Neural crest cell (in vitro differentiated cells): ENCODE results near the gene FOXB1. TPM values are rescaled to one million over a fixed set of nuclear protein-coding genes. Genes with fewer than 3 reads are reported as not detected.
A peak's percentile ranks its signal among the peaks of the same experiment; 100 is the strongest.

Source experiments
- DNase-seq: peaks from one replicate; pipeline ENCODE4 v3.0.0; 2021; ENCODE audit warnings: low read depth, mixed read lengths, low spot score
- H3K27ac Mint-ChIP-seq: one replicate; pipeline ENCODE4 v1.8.0; 2021; ENCODE audit warnings: mild to moderate bottlenecking, mixed read lengths; ENCODE audit not compliant: unreplicated experiment
- H3K27me3 Mint-ChIP-seq: 2 replicates; pipeline ENCODE4 v1.8.0; 2021; ENCODE audit warnings: low read depth, mild to moderate bottlenecking, mixed read lengths
- H3K36me3 Mint-ChIP-seq: 2 replicates; pipeline ENCODE4 v1.8.0; 2021; ENCODE audit warnings: low read depth, mild to moderate bottlenecking, mixed read lengths
- H3K4me1 Mint-ChIP-seq: 2 replicates; pipeline ENCODE4 v1.8.0; 2021; ENCODE audit warnings: mixed read lengths
- H3K4me3 Mint-ChIP-seq: one replicate; pipeline ENCODE4 v1.8.0; 2021; ENCODE audit warnings: mild to moderate bottlenecking, mixed read lengths
- H3K9me3 Mint-ChIP-seq: 2 replicates; pipeline ENCODE4 v1.8.0; 2021; ENCODE audit warnings: mixed read lengths
- CTCF ChIP-seq: fragments of 200-600 bp; sonication (generic); conservative IDR thresholded peaks from 2 replicates; pipeline ENCODE4 v1.5.0; 2021; ENCODE audit warnings: antibody characterized with exemption, mild to moderate bottlenecking
- total RNA-seq: library from RNA; stranded (reverse); gene quantifications from 2 replicates; pipeline ENCODE4 v1.2.1, GENCODE V29; 2021

Gene FOXB1
- total RNA-seq, 1 donor from 2014 or later, result 6.1 TPM

DNA sequence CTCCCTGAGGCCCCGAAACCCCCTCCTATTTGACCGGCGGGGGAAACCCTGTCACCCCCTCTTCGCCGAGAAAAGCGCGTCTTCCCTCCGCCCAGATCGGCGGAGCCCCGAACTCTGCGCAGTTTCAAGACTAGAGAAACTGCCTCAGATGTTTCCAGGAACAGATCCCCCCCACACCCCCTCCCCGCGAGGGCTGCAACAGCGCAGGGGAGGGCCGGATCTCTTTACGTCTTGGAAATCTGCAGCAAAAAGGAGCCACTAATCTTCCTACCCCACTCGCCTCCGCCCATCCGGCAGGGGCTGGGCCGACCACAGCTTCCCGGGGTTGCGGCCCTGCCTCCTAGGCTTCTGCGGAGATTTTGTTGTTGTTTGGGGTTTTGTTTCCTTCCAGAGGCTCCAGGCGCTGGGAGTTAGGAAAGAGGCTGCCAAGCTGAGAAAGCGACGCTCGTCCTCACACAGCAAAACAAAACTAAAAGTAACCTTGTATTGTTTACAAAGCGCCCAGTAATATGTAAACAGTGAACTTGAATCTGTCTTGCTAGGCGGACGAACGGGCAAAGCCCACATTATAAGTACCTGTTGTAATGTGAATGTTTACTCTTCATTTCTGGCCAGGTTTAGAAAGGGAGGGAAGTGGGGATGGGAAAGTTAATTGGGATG lies 2.2 kb downstream of the FOXB1 start:
- DNase-seq, result no peak
- TF ChIP-seq CTCF, result no peak
- Mint-ChIP-seq H3K4me1 (peaks cover 84% of the 10 kb centered on the region), H3K9me3 (no peaks in the 10 kb centered on the region), H3K27me3 (peaks cover 97% of the 10 kb centered on the region), H3K27ac (peak overlapping the region; percentile 65), H3K4me3 (peak overlapping the region; percentile 97), H3K36me3 (no peaks in the 10 kb centered on the region)

- Mint-ChIP-seq H3K27me3 (peaks cover 97% of the 10 kb centered on the region), H3K4me1 (peaks cover 84% of the 10 kb centered on the region)
Measured at GRCh38 chr15:60006873-60007272, 2.8 kb downstream of the FOXB1 start.

DNA sequence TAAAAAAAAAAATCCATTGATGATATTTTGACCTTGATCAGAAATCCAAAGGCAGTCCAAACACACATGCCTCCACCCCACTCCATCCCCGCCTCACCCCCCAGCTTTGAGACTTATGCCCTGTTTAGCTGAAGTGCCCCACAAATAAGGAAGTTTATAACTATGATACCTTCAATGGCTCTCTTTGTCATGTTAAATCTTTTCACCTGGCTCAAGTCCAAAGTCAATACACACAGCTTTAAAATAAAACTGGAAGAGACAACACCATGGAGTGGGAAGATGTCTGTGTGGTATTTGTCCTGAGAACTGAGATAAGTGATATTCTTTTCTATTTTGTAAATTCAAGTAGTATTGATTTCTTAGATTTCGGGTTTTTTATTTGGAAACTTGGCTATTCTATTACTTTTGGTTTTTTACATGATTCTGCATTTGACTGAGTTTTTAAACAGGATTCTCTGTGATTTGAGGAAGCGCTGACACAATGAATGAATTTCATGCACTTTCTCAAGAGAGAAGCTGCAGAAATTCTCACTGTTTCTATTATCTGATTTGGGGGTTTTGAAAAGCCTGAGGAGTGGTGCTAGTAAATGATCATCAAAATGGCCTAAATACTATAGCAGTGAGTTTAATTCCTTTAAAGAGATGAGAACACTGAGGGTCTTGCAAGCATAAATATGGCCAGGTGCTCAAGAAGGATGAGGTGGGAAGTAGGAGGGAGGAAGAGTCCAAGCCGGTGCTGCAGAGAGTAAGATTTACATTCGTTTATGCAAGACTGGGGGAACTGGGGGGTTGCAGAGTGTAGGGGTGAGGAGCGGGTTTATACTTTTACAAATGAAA lies 5.2 kb downstream of the FOXB1 start:
- no peaks in the 10 kb centered on the region for H3K9me3 Mint-ChIP-seq
- H3K27ac Mint-ChIP-seq, result peak overlapping the region; percentile 7
- H3K36me3 Mint-ChIP-seq, result no peaks in the 10 kb centered on the region
- no peak for DNase-seq
- no peak for TF ChIP-seq CTCF
- H3K4me1 Mint-ChIP-seq, result peaks cover 75% of the 10 kb centered on the region
- peak overlapping the region; percentile 68 for H3K4me3 Mint-ChIP-seq
- H3K27me3 Mint-ChIP-seq, result peaks cover 93% of the 10 kb centered on the region

More at GRCh38 chr15:60006873-60007272, 2.8 kb downstream of the FOXB1 start:
- no peak for DNase-seq
- no peaks in the 10 kb centered on the region for H3K9me3 Mint-ChIP-seq
- H3K27ac Mint-ChIP-seq, result no peak overlapping the region
- H3K4me3 Mint-ChIP-seq, result peak overlapping the region; percentile 97
- no peak for TF ChIP-seq CTCF
- no peaks in the 10 kb centered on the region for H3K36me3 Mint-ChIP-seq

DNA sequence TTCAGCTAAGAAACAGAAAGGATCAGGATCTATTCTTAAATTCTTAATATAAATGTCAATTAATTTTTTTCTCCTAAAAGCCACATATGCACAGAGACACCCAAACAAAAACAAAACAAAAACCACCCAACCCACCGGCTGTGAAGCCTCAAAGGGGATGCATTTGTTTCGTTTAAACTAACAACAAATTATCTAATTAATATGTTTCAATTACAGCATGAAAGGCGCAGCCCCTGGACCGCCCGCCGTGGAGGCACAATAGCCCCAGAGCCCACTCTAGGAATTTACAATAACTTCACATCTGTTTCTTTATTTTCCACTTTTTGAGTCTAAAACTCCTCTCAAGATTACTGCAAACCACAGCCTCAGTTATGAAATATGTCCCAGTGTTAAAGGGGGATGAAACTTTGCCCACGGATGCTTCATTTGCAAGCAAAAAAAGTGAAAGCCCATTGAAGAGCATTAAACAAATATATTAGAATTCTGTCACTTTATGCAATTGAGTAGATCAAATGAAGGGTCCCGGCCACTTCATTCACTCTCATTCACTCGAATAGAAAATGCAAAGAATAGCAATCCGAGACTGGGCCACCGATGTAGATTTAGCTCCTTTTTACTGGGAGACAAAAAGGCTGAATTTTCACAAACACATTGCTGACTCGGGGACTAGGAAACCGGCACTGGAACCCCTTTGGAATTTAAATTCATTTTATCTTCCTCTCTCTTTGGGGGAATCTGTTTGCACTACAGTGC lies 6.0 kb downstream of the FOXB1 start:
- Mint-ChIP-seq H3K27ac (peak overlapping the region; percentile 23), H3K36me3 (no peaks in the 10 kb centered on the region), H3K4me3 (peak overlapping the region; percentile 68), H3K9me3 (peaks cover under 1% of the 10 kb centered on the region), H3K27me3 (peaks cover 87% of the 10 kb centered on the region), H3K4me1 (peaks cover 70% of the 10 kb centered on the region)
- TF ChIP-seq CTCF, result no peak
- no peak for DNase-seq

DNA sequence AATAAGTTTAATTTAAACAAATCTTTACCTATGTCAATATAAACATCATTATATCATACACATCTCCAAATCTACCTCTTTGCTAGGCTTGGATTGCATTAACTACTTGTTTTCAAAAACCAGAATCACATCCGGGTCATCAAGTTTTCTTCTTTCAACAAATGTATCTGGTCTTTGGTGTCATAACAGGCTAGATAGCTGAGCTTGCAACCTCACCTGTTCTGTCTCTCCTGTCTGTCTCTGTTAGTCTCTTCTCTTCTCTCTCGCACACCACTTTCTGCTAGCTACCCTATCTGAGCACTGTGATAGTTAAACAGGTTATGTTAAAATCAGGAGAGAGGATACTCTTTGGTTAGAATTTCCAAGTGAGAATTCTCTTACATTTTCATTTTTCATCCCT lies 6.7 kb downstream of the FOXB1 start:
- H3K4me3 Mint-ChIP-seq, result peak overlapping the region; percentile 68
- no peak for DNase-seq
- no peaks in the 10 kb centered on the region for H3K36me3 Mint-ChIP-seq
- H3K27me3 Mint-ChIP-seq, result peaks cover 83% of the 10 kb centered on the region
- no peak for TF ChIP-seq CTCF
- no peak overlapping the region for H3K27ac Mint-ChIP-seq
- H3K9me3 Mint-ChIP-seq, result peaks cover 2% of the 10 kb centered on the region
- peaks cover 65% of the 10 kb centered on the region for H3K4me1 Mint-ChIP-seq
